Liver (tissue), 9 donors: Measurements from ENCODE around the gene SLC47A2. TPM values are rescaled to one million over a fixed set of nuclear protein-coding genes. Genes with fewer than 3 reads are reported as not detected.

Experiments used
- DNase-seq: peaks from one replicate; pipeline ENCODE4 v3.0.0-alpha.2; 2017; ENCODE audit warnings: low spot score
- H3K27ac ChIP-seq, 2 donors: one replicate each; pipeline ENCODE4 v1.7.0; 2013; ENCODE audit warnings: inconsistent platforms in 2 of 2, low read length in 2 of 2, control low read depth in 1 of 2, low read depth in 1 of 2, mild to moderate bottlenecking in 1 of 2
- H3K27me3 ChIP-seq, 4 donors: one replicate each; pipeline versions ENCODE4 v1.6.1 to v1.7.0; 2013; ENCODE audit warnings: low read length in 3 of 4, inconsistent platforms in 1 of 4, mild to moderate bottlenecking in 1 of 4, moderate library complexity in 1 of 4; ENCODE audit not compliant: control insufficient read depth in 4 of 4, insufficient read depth in 4 of 4
- H3K36me3 ChIP-seq, 4 donors: one replicate each; pipeline versions ENCODE4 v1.6.1 to v1.7.0; 2013; ENCODE audit warnings: low read length in 3 of 4, mild to moderate bottlenecking in 3 of 4, low read depth in 1 of 4, moderate library complexity in 1 of 4; ENCODE audit not compliant: control insufficient read depth in 4 of 4, insufficient read depth in 3 of 4
- H3K4me1 ChIP-seq, 4 donors: one replicate each; pipeline versions ENCODE4 v1.6.1 to v1.7.0; 2013; ENCODE audit warnings: low read length in 3 of 4, mild to moderate bottlenecking in 3 of 4, moderate library complexity in 1 of 4; ENCODE audit not compliant: control insufficient read depth in 4 of 4, insufficient read depth in 4 of 4
- H3K4me3 ChIP-seq, 3 donors: one replicate each; pipeline versions ENCODE4 v1.6.1 to v1.7.0; 2013; ENCODE audit warnings: low read length in 3 of 3, control low read depth in 1 of 3, low read depth in 1 of 3, mild to moderate bottlenecking in 1 of 3
- H3K9ac ChIP-seq, 2 donors: one replicate each; pipeline ENCODE4 v1.7.0; 2013; ENCODE audit warnings: low read length in 2 of 2, mild to moderate bottlenecking in 2 of 2, moderate library complexity in 2 of 2, control low read depth in 1 of 2, low read depth in 1 of 2
- H3K9me3 ChIP-seq, 4 donors: one replicate each; pipeline versions ENCODE4 v1.6.1 to v1.7.0; 2013; ENCODE audit warnings: low read length in 3 of 4; ENCODE audit not compliant: control insufficient read depth in 4 of 4
- FOXA1 ChIP-seq: IDR thresholded peaks from 2 replicates; pipeline ENCODE4 v1.6.1; 2016; ENCODE audit warnings: antibody characterized with exemption
- FOXA2 ChIP-seq: IDR thresholded peaks from 2 replicates; pipeline ENCODE4 v1.6.1; 2016; ENCODE audit warnings: antibody characterized with exemption
- GABPA ChIP-seq, 2 donors: IDR thresholded peaks in 1 of 2; conservative IDR thresholded peaks in 1 of 2; 2 replicates each; pipeline ENCODE4 v1.6.1; 2016; ENCODE audit warnings: antibody characterized with exemption in 2 of 2, mild to moderate bottlenecking in 1 of 2, moderate library complexity in 1 of 2
- HNF4A ChIP-seq, 2 donors: conservative IDR thresholded peaks; 2 replicates each; pipeline ENCODE4 v1.6.1; 2016; ENCODE audit warnings: antibody characterized with exemption in 2 of 2, mild to moderate bottlenecking in 2 of 2
- HNF4G ChIP-seq: IDR thresholded peaks from 2 replicates; pipeline ENCODE4 v1.6.1; 2016; ENCODE audit warnings: antibody characterized with exemption
- JUND ChIP-seq, 2 donors: IDR thresholded peaks; 2 replicates each; pipeline ENCODE4 v1.6.1; 2016; ENCODE audit warnings: antibody characterized with exemption in 2 of 2
- NR2F2 ChIP-seq: IDR thresholded peaks from 2 replicates; pipeline ENCODE4 v1.6.1; 2016; ENCODE audit warnings: antibody characterized with exemption
- RAD21 ChIP-seq, 2 donors: IDR thresholded peaks; 2 replicates each; pipeline ENCODE4 v1.6.1; 2016; ENCODE audit warnings: antibody characterized with exemption in 2 of 2, mild to moderate bottlenecking in 2 of 2
- RXRA ChIP-seq, 2 donors: IDR thresholded peaks; 2 replicates each; pipeline ENCODE4 v1.6.1; 2017 to 2018; ENCODE audit warnings: antibody characterized with exemption in 2 of 2, mild to moderate bottlenecking in 1 of 2
- SP1 ChIP-seq: IDR thresholded peaks from 2 replicates; pipeline ENCODE4 v1.6.1; 2018; ENCODE audit warnings: antibody characterized with exemption, mild to moderate bottlenecking
- WGBS: extraction: QIAGEN DNeasy Blood & Tissue Kit; methylation state at CpG from one replicate; pipeline ENCODE4 v1.1.7; 2013; 5-methylcytosine and 5-hydroxymethylcytosine counted together
- polyA plus RNA-seq, 2 donors: library from polyadenylated mRNA; stranded (reverse) in 1 of 2; unstranded in 1 of 2; fragments of 200-250 nt in 1 of 2; fragments of >200 nt in 1 of 2; fragmentation: Nextera tagmentation in 1 of 2; extraction: Ambion mirVana in 1 of 2; gene quantifications; one replicate each; pipeline versions ENCODE4 v1.2.1 to v1.2.3, GENCODE V29; 2013 to 2015
- total RNA-seq, 2 donors: library from RNA; depleted of rRNA; stranded (reverse); fragments of >200 nt; gene quantifications; one replicate each; pipeline ENCODE4 v1.2.3, GENCODE V29; 2014
- TF ChIP-seq, protein P1 (sequence below): IDR thresholded peaks from 2 replicates; pipeline ENCODE4 v1.6.1; 2016; ENCODE audit warnings: antibody characterized with exemption
- TF ChIP-seq, protein P2 (sequence below): fragments of 150-350 bp; IDR thresholded peaks from 2 replicates; pipeline ENCODE4 v1.5.1; 2017; ENCODE audit warnings: improper control_type of control experiment, low read depth, low read length; ENCODE audit not compliant: missing input control
- TF ChIP-seq, protein P3 (sequence below): IDR thresholded peaks from 2 replicates; pipeline ENCODE4 v1.6.1; 2016; ENCODE audit warnings: antibody characterized with exemption
- TF ChIP-seq, protein P4 (sequence below): IDR thresholded peaks from 2 replicates; pipeline ENCODE4 v1.6.1; 2016; ENCODE audit warnings: antibody characterized with exemption
- TF ChIP-seq, protein P5 (sequence below): IDR thresholded peaks from 2 replicates; pipeline ENCODE4 v1.6.1; 2016; ENCODE audit warnings: antibody characterized with exemption, mild to moderate bottlenecking
- donor health status: healthy.
- donor health status: healthy.
- donor health status: healthy.
- donor health status: healthy.
- donor health status: healthy.

SLC47A2 gene
- total and polyA plus RNA-seq, 4 donors = 0.08 TPM; not detected in 3

DNA sequence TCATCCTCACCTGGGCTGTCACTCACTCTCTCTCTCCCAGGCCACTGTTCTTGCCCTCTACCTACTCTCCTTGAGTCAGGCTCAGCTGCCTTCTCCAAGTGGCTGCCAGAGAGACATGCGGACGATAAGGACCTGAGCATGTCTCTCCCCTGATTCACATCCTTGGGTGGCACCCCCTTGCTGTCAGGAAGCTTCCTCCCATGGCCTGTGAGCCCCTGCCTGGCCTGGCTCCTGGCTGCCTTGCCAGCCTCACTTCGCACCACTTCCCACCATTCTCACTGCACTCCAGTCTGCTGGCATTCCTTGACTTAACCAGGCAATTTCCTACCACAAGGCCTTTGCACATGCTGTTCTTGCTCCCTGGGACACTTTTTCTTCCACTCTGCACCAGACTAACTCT, 34.5 kb upstream of the SLC47A2 start:
- DNase-seq = no peak

More for the DNA sequence above, 34.5 kb upstream of the SLC47A2 start:
- Histone ChIP-seq H3K4me3 (no peak overlapping the region), H3K27ac (no peak overlapping the region), H3K27me3 (no peaks in the 10 kb centered on the region), H3K9ac (no peak overlapping the region), H3K4me1 (peaks cover 3 to 15% (median 8%) of the 10 kb centered on the region in 4 donors), H3K9me3 (no peaks in the 10 kb centered on the region), H3K36me3 (no peaks in the 10 kb centered on the region)
- WGBS = 97% methylated on average over 3 of the region's 3 CpGs
- TF ChIP-seq SP1 (no peak), HNF4A (conservative IDR thresholded peaks at IDR 0.05) (no peak), HNF4G (no peak), RXRA (IDR thresholded peaks at IDR 0.05) (no peak), GABPA (IDR thresholded peaks at IDR 0.05 in 1 of 2, conservative IDR thresholded peaks at IDR 0.05 in 1 of 2) (no peak), FOXA1 (no peak), FOXA2 (no peak), JUND (IDR thresholded peaks at IDR 0.05) (no peak), RAD21 (IDR thresholded peaks at IDR 0.05) (no peak), NR2F2 (no peak)
- TF ChIP-seq, protein P1, sequence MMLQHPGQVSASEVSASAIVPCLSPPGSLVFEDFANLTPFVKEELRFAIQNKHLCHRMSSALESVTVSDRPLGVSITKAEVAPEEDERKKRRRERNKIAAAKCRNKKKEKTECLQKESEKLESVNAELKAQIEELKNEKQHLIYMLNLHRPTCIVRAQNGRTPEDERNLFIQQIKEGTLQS = no peak
- TF ChIP-seq, protein P2, sequence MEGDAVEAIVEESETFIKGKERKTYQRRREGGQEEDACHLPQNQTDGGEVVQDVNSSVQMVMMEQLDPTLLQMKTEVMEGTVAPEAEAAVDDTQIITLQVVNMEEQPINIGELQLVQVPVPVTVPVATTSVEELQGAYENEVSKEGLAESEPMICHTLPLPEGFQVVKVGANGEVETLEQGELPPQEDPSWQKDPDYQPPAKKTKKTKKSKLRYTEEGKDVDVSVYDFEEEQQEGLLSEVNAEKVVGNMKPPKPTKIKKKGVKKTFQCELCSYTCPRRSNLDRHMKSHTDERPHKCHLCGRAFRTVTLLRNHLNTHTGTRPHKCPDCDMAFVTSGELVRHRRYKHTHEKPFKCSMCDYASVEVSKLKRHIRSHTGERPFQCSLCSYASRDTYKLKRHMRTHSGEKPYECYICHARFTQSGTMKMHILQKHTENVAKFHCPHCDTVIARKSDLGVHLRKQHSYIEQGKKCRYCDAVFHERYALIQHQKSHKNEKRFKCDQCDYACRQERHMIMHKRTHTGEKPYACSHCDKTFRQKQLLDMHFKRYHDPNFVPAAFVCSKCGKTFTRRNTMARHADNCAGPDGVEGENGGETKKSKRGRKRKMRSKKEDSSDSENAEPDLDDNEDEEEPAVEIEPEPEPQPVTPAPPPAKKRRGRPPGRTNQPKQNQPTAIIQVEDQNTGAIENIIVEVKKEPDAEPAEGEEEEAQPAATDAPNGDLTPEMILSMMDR = no peak
- TF ChIP-seq, protein P3, sequence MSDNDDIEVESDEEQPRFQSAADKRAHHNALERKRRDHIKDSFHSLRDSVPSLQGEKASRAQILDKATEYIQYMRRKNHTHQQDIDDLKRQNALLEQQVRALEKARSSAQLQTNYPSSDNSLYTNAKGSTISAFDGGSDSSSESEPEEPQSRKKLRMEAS = no peak
- TF ChIP-seq, protein P4, sequence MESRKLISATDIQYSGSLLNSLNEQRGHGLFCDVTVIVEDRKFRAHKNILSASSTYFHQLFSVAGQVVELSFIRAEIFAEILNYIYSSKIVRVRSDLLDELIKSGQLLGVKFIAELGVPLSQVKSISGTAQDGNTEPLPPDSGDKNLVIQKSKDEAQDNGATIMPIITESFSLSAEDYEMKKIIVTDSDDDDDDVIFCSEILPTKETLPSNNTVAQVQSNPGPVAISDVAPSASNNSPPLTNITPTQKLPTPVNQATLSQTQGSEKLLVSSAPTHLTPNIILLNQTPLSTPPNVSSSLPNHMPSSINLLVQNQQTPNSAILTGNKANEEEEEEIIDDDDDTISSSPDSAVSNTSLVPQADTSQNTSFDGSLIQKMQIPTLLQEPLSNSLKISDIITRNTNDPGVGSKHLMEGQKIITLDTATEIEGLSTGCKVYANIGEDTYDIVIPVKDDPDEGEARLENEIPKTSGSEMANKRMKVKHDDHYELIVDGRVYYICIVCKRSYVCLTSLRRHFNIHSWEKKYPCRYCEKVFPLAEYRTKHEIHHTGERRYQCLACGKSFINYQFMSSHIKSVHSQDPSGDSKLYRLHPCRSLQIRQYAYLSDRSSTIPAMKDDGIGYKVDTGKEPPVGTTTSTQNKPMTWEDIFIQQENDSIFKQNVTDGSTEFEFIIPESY = no peak
- TF ChIP-seq, protein P5, sequence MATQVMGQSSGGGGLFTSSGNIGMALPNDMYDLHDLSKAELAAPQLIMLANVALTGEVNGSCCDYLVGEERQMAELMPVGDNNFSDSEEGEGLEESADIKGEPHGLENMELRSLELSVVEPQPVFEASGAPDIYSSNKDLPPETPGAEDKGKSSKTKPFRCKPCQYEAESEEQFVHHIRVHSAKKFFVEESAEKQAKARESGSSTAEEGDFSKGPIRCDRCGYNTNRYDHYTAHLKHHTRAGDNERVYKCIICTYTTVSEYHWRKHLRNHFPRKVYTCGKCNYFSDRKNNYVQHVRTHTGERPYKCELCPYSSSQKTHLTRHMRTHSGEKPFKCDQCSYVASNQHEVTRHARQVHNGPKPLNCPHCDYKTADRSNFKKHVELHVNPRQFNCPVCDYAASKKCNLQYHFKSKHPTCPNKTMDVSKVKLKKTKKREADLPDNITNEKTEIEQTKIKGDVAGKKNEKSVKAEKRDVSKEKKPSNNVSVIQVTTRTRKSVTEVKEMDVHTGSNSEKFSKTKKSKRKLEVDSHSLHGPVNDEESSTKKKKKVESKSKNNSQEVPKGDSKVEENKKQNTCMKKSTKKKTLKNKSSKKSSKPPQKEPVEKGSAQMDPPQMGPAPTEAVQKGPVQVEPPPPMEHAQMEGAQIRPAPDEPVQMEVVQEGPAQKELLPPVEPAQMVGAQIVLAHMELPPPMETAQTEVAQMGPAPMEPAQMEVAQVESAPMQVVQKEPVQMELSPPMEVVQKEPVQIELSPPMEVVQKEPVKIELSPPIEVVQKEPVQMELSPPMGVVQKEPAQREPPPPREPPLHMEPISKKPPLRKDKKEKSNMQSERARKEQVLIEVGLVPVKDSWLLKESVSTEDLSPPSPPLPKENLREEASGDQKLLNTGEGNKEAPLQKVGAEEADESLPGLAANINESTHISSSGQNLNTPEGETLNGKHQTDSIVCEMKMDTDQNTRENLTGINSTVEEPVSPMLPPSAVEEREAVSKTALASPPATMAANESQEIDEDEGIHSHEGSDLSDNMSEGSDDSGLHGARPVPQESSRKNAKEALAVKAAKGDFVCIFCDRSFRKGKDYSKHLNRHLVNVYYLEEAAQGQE = no peak
